Measurements from ENCODE around the gene RGL1. TPM values are rescaled to one million over a fixed set of nuclear protein-coding genes. Genes with fewer than 3 reads are reported as not detected.
A peak's percentile ranks its signal among the peaks of the same experiment; 100 is the strongest.

The RGL1 gene
- total and polyA plus RNA-seq, 2 experiments from 2014 or later = 17.9 to 30.7 TPM

GRCh38 chr1:183821889-183822611 lies 17.1 kb downstream of the RGL1 start:
- no peak for DNase-seq (ENCODE audit: low spot score)
- Histone ChIP-seq H4K20me1 (ENCODE audit: insufficient read depth, poor library complexity, severe bottlenecking) (no peaks in the 10 kb centered on the region), H3K4me3 (no peak overlapping the region), H3K4me2 (no peak overlapping the region), H2AFZ (no peak overlapping the region), H3K9me3 (ENCODE audit: low read depth) (no peaks in the 10 kb centered on the region), H3K79me2 (peaks cover 82% of the 10 kb centered on the region), H3K27ac (peak overlapping the region; percentile 52), H3K4me1 (ENCODE audit: insufficient read depth) (peaks cover 31% of the 10 kb centered on the region), H3K9me2 (replicated peaks; ENCODE audit: insufficient read depth) (no peaks in the 10 kb centered on the region), H3K27me3 (no peaks in the 10 kb centered on the region), H3K36me3 (replicated peaks; ENCODE audit: insufficient read depth, low read depth) (no peaks in the 10 kb centered on the region)
- TF ChIP-seq EZH2 (IDR thresholded peaks at IDR 0.05; ENCODE audit: borderline replicate concordance) = no peak
- no peak for TF ChIP-seq CTCF (IDR thresholded peaks at IDR 0.05; ENCODE audit: poor library complexity)
- no peak for TF ChIP-seq EZH2phosphoT487 (IDR thresholded peaks at IDR 0.05; ENCODE audit: low read depth, severe bottlenecking, unreplicated experiment)
- 87% methylated on average over 3 of the region's 3 CpGs for WGBS (ENCODE audit: low lambda C conversion rate, missing lambda C conversion rate)

- Histone ChIP-seq H4K20me1 (ENCODE audit: insufficient read depth, poor library complexity, severe bottlenecking) (no peaks in the 10 kb centered on the region), H3K4me2 (no peak overlapping the region), H3K27ac (no peak overlapping the region), H2AFZ (no peak overlapping the region), H3K79me2 (peaks cover 89% of the 10 kb centered on the region), H3K4me1 (ENCODE audit: insufficient read depth) (peaks cover 15% of the 10 kb centered on the region), H3K9me2 (replicated peaks; ENCODE audit: insufficient read depth) (no peaks in the 10 kb centered on the region), H3K27me3 (no peaks in the 10 kb centered on the region), H3K9me3 (ENCODE audit: low read depth) (no peaks in the 10 kb centered on the region), H3K4me3 (no peak overlapping the region), H3K36me3 (replicated peaks; ENCODE audit: insufficient read depth, low read depth) (no peaks in the 10 kb centered on the region)
- DNase-seq (ENCODE audit: low spot score) = no peak
- 88% methylated on average over 1 of the region's 1 CpG for WGBS (ENCODE audit: low lambda C conversion rate, missing lambda C conversion rate)
- no peak for TF ChIP-seq EZH2 (IDR thresholded peaks at IDR 0.05; ENCODE audit: borderline replicate concordance)
Observed at GRCh38 chr1:183824291-183824690, 19.4 kb downstream of the RGL1 start.

GRCh38 chr1:183827801-183828200 lies 22.9 kb downstream of the RGL1 start:
- H3K27ac ChIP-seq = no peak overlapping the region
- peaks cover 5% of the 10 kb centered on the region for H4K20me1 ChIP-seq (ENCODE audit: insufficient read depth, poor library complexity, severe bottlenecking)
- DNase-seq (ENCODE audit: low spot score) = no peak
- peaks cover 81% of the 10 kb centered on the region for H3K79me2 ChIP-seq
- no peak overlapping the region for H3K4me2 ChIP-seq
- no peaks in the 10 kb centered on the region for H3K4me1 ChIP-seq (ENCODE audit: insufficient read depth)
- no peaks in the 10 kb centered on the region for H3K36me3 ChIP-seq (replicated peaks; ENCODE audit: insufficient read depth, low read depth)
- no peaks in the 10 kb centered on the region for H3K9me3 ChIP-seq (ENCODE audit: low read depth)
- no peak for TF ChIP-seq EZH2phosphoT487 (IDR thresholded peaks at IDR 0.05; ENCODE audit: low read depth, severe bottlenecking, unreplicated experiment)
- TF ChIP-seq EZH2 (IDR thresholded peaks at IDR 0.05; ENCODE audit: borderline replicate concordance) = no peak
- no peak for TF ChIP-seq CTCF (IDR thresholded peaks at IDR 0.05; ENCODE audit: poor library complexity)
- H2AFZ ChIP-seq = no peak overlapping the region
- H3K4me3 ChIP-seq = no peak overlapping the region
- H3K9me2 ChIP-seq (replicated peaks; ENCODE audit: insufficient read depth) = no peaks in the 10 kb centered on the region
- H3K27me3 ChIP-seq = no peaks in the 10 kb centered on the region

- no peaks in the 10 kb centered on the region for H3K36me3 ChIP-seq (replicated peaks; ENCODE audit: insufficient read depth, low read depth)
- H3K4me2 ChIP-seq = no peak overlapping the region
- no peak for TF ChIP-seq EZH2 (IDR thresholded peaks at IDR 0.05; ENCODE audit: borderline replicate concordance)
- no peak for TF ChIP-seq CTCF (IDR thresholded peaks at IDR 0.05; ENCODE audit: poor library complexity)
- no peak for TF ChIP-seq EZH2phosphoT487 (IDR thresholded peaks at IDR 0.05; ENCODE audit: low read depth, severe bottlenecking, unreplicated experiment)
- H3K4me3 ChIP-seq = no peak overlapping the region
- no peak overlapping the region for H2AFZ ChIP-seq
- H4K20me1 ChIP-seq (ENCODE audit: insufficient read depth, poor library complexity, severe bottlenecking) = peaks cover 5% of the 10 kb centered on the region
- DNase-seq (ENCODE audit: low spot score) = no peak
- no peaks in the 10 kb centered on the region for H3K27me3 ChIP-seq
- no peaks in the 10 kb centered on the region for H3K9me3 ChIP-seq (ENCODE audit: low read depth)
- 95% methylated on average over 1 of the region's 1 CpG for WGBS (ENCODE audit: low lambda C conversion rate, missing lambda C conversion rate)
- H3K27ac ChIP-seq = no peak overlapping the region
- H3K79me2 ChIP-seq = peaks cover 80% of the 10 kb centered on the region
- no peaks in the 10 kb centered on the region for H3K4me1 ChIP-seq (ENCODE audit: insufficient read depth)
- H3K9me2 ChIP-seq (replicated peaks; ENCODE audit: insufficient read depth) = no peaks in the 10 kb centered on the region
Observed at GRCh38 chr1:183830389-183830788, 25.5 kb downstream of the RGL1 start.
